ENCODE measurements around the gene APOBR. TPM values are rescaled to one million over a fixed set of nuclear protein-coding genes. Genes with fewer than 3 reads are reported as not detected.

The APOBR gene
- total and polyA plus RNA-seq, 2 of the 13 experiments (the other 11 are each of a cell fraction or from before 2014, with no cell fraction given): 0.03 TPM; not detected in 1

- no peak for TF ChIP-seq ZNF646 (CRISPR knock-in tag; IDR thresholded peaks at IDR 0.05)
- TF ChIP-seq ATF4 (CRISPR knock-in tag; IDR thresholded peaks at IDR 0.05): no peak
- no peak for TF ChIP-seq SRSF4 (IDR thresholded peaks at IDR 0.05; ENCODE audit: low read depth, low read length, poor library complexity, severe bottlenecking)
- peak; percentile 98 for TF ChIP-seq ZNF362 (CRISPR knock-in tag; IDR thresholded peaks at IDR 0.05; ENCODE audit: borderline replicate concordance)
- TF ChIP-seq PAXIP1 (CRISPR knock-in tag; conservative IDR thresholded peaks at IDR 0.05): peak; percentile 77
- no peak for TF ChIP-seq FLYWCH1 (CRISPR knock-in tag; IDR thresholded peaks at IDR 0.05)
- TF ChIP-seq MIER2 (CRISPR knock-in tag; IDR thresholded peaks at IDR 0.05): no peak
- no peak for TF ChIP-seq ZNF24 (IDR thresholded peaks at IDR 0.05)
- TF ChIP-seq PBX2 (CRISPR knock-in tag; IDR thresholded peaks at IDR 0.05): no peak
- no peak for TF ChIP-seq ZNF12 (CRISPR knock-in tag; IDR thresholded peaks at IDR 0.05)
- no peak for TF ChIP-seq TCF12 (IDR thresholded peaks at IDR 0.05)
- TF ChIP-seq TCF12 (CRISPR knock-in tag; IDR thresholded peaks at IDR 0.05): no peak
- no peak for TF ChIP-seq ZBTB42 (CRISPR knock-in tag; IDR thresholded peaks at IDR 0.05)
- no peak for TF ChIP-seq ZNF580 (CRISPR knock-in tag; IDR thresholded peaks at IDR 0.05; ENCODE audit: borderline replicate concordance, low read depth)
- no peak for TF ChIP-seq TBX3 (IDR thresholded peaks at IDR 0.05; ENCODE audit: borderline replicate concordance)
- TF ChIP-seq ZFP82 (CRISPR knock-in tag; IDR thresholded peaks at IDR 0.05; ENCODE audit: borderline replicate concordance): no peak
- no peak for TF ChIP-seq ZNF274 (CRISPR knock-in tag; IDR thresholded peaks at IDR 0.05)
Measured at GRCh38 chr16:28528463-28528867, 34.0 kb downstream of the APOBR start (continued).

All from HepG2 (cell line).